MM.1S (cell line): ENCODE data around the gene UBL3.

Experiments used
- DNase-seq: peaks from one replicate; pipeline ENCODE4 v3.0.0-alpha.2; 2015
- H2AFZ ChIP-seq: fragments of 300-600 bp; sonication (generic); 2 replicates; pipeline ENCODE4 v1.6.0; 2016; ENCODE audit warnings: antibody characterized with exemption, low read length
- H3F3A ChIP-seq: fragments of 300-600 bp; sonication (generic); 2 replicates; pipeline ENCODE4 v1.6.1; 2016; ENCODE audit warnings: mild to moderate bottlenecking, antibody characterized with exemption, low read length, moderate library complexity, mixed read lengths; ENCODE audit not compliant: insufficient read depth
- H3K27ac ChIP-seq: fragments of 300-600 bp; sonication (generic); 2 replicates; pipeline ENCODE4 v1.5.1; 2016; ENCODE audit warnings: mild to moderate bottlenecking, low read length
- H3K27me3 ChIP-seq: fragments of 300-600 bp; sonication (generic); replicated peaks from 2 replicates; pipeline ENCODE4 v1.6.0; 2016; ENCODE audit warnings: low read length; ENCODE audit not compliant: insufficient read depth
- H3K36me3 ChIP-seq: fragments of 300-600 bp; sonication (generic); replicated peaks from 2 replicates; pipeline ENCODE4 v1.6.1; 2016; ENCODE audit warnings: mild to moderate bottlenecking, low read length, mixed read lengths; ENCODE audit not compliant: insufficient read depth
- H3K4me1 ChIP-seq: fragments of 300-600 bp; sonication (generic); 2 replicates; pipeline ENCODE4 v1.6.1; 2016; ENCODE audit warnings: low read length, mixed read lengths
- H3K4me2 ChIP-seq: fragments of 300-600 bp; sonication (generic); 2 replicates; pipeline ENCODE4 v1.6.0; 2016; ENCODE audit warnings: low read depth, low read length
- H3K4me3 ChIP-seq: fragments of 300-600 bp; sonication (generic); 2 replicates; pipeline ENCODE4 v1.5.1; 2016; ENCODE audit warnings: low read length, mixed read lengths
- H3K79me2 ChIP-seq: fragments of 300-600 bp; sonication (generic); 2 replicates; pipeline ENCODE4 v1.6.1; 2016; ENCODE audit warnings: mixed run types, low read length, mixed read lengths
- H3K9ac ChIP-seq: fragments of 300-600 bp; sonication (generic); 2 replicates; pipeline ENCODE4 v1.6.1; 2016; ENCODE audit warnings: low read length, mixed read lengths
- H3K9me2 ChIP-seq: fragments of 300-600 bp; sonication (generic); replicated peaks from 2 replicates; pipeline ENCODE4 v1.6.1; 2016; ENCODE audit warnings: mild to moderate bottlenecking, low read length, mixed read lengths; ENCODE audit not compliant: insufficient read depth
- H3K9me3 ChIP-seq: fragments of 300-600 bp; sonication (generic); replicated peaks from 2 replicates; pipeline ENCODE4 v1.6.1; 2016; ENCODE audit warnings: mild to moderate bottlenecking, low read length, mixed read lengths; ENCODE audit not compliant: insufficient read depth
- H4K20me1 ChIP-seq: fragments of 300-600 bp; sonication (generic); 2 replicates; pipeline ENCODE4 v1.6.1; 2016; ENCODE audit warnings: mild to moderate bottlenecking, low read length, moderate library complexity, mixed read lengths; ENCODE audit not compliant: insufficient read depth
- CTCF ChIP-seq: fragments of 300-600 bp; sonication (generic); IDR thresholded peaks from 2 replicates; pipeline ENCODE4 v1.5.1; 2016; ENCODE audit warnings: antibody characterized with exemption, low read length, mixed read lengths
- EZH2 ChIP-seq: fragments of 300-600 bp; sonication (generic); optimal IDR thresholded peaks from 2 replicates; pipeline ENCODE3; 2017; ENCODE audit warnings: low read depth, mild to moderate bottlenecking, antibody characterized with exemption, low read length, mixed read lengths
- EZH2phosphoT487 ChIP-seq: fragments of 300-600 bp; sonication (generic); IDR thresholded peaks from 2 replicates; pipeline ENCODE4 v1.6.1; 2018; ENCODE audit warnings: antibody characterized with exemption, low read length

Gene UBL3

GRCh38 chr13:29856426-29856825, 6.0 kb upstream of the UBL3 start:
- no peak for DNase-seq
- Histone ChIP-seq H3K79me2 (no peaks in the 10 kb centered on the region), H3K27ac (no peak overlapping the region), H3K27me3 (no peaks in the 10 kb centered on the region), H3K36me3 (no peaks in the 10 kb centered on the region), H3K4me2 (no peak overlapping the region), H3K9me3 (no peaks in the 10 kb centered on the region), H3K9ac (no peak overlapping the region), H3K9me2 (no peaks in the 10 kb centered on the region), H4K20me1 (no peaks in the 10 kb centered on the region), H3K4me3 (no peak overlapping the region), H3F3A (no peaks in the 10 kb centered on the region), H2AFZ (no peak overlapping the region), H3K4me1 (no peaks in the 10 kb centered on the region)
- TF ChIP-seq EZH2 (no peak), EZH2phosphoT487 (no peak), CTCF (no peak)

- H3K36me3 ChIP-seq, result no peaks in the 10 kb centered on the region
- no peaks in the 10 kb centered on the region for H3K27me3 ChIP-seq
- no peak overlapping the region for H3K4me2 ChIP-seq
- no peaks in the 10 kb centered on the region for H3K4me1 ChIP-seq
- H2AFZ ChIP-seq, result no peak overlapping the region
- no peaks in the 10 kb centered on the region for H3F3A ChIP-seq
- TF ChIP-seq EZH2 (no peak), EZH2phosphoT487 (no peak)
- H3K9me2 ChIP-seq, result no peaks in the 10 kb centered on the region
- H3K27ac ChIP-seq, result no peak overlapping the region
- no peak overlapping the region for H3K4me3 ChIP-seq
- DNase-seq, result no peak
- H3K79me2 ChIP-seq, result no peaks in the 10 kb centered on the region
- no peaks in the 10 kb centered on the region for H4K20me1 ChIP-seq
- no peaks in the 10 kb centered on the region for H3K9me3 ChIP-seq
- no peak overlapping the region for H3K9ac ChIP-seq
These were observed 5.4 kb upstream of the UBL3 start for GRCh38 chr13:29855784-29856183.

- Histone ChIP-seq H3K36me3 (no peaks in the 10 kb centered on the region), H4K20me1 (no peaks in the 10 kb centered on the region), H2AFZ (no peak overlapping the region), H3K9me3 (no peaks in the 10 kb centered on the region), H3K79me2 (no peaks in the 10 kb centered on the region), H3K27me3 (no peaks in the 10 kb centered on the region), H3K4me2 (no peak overlapping the region), H3K9me2 (no peaks in the 10 kb centered on the region), H3K9ac (no peak overlapping the region), H3K27ac (no peak overlapping the region), H3F3A (no peaks in the 10 kb centered on the region), H3K4me3 (no peak overlapping the region), H3K4me1 (no peaks in the 10 kb centered on the region)
- TF ChIP-seq CTCF, result no peak
- no peak for TF ChIP-seq EZH2phosphoT487
- no peak for TF ChIP-seq EZH2
- no peak for DNase-seq
These were observed 4.6 kb upstream of the UBL3 start for GRCh38 chr13:29855009-29855408.

GRCh38 chr13:29853131-29853530, 2.7 kb upstream of the UBL3 start:
- no peaks in the 10 kb centered on the region for H3K4me1 ChIP-seq
- no peak overlapping the region for H2AFZ ChIP-seq
- no peak overlapping the region for H3K4me3 ChIP-seq
- H3K79me2 ChIP-seq, result 0 out of 2 replicates have a peak, but pooled peaks cover 4% of the 10 kb centered on the region
- H3K9me2 ChIP-seq, result no peaks in the 10 kb centered on the region
- H3K36me3 ChIP-seq, result no peaks in the 10 kb centered on the region
- no peak for DNase-seq
- H3K9ac ChIP-seq, result no peak overlapping the region
- no peak overlapping the region for H3K27ac ChIP-seq
- TF ChIP-seq CTCF, result no peak
- TF ChIP-seq EZH2phosphoT487, result no peak
- TF ChIP-seq EZH2, result no peak
- H4K20me1 ChIP-seq, result no peaks in the 10 kb centered on the region
- H3K4me2 ChIP-seq, result no peak overlapping the region
- H3K9me3 ChIP-seq, result no peaks in the 10 kb centered on the region
- no peaks in the 10 kb centered on the region for H3K27me3 ChIP-seq
- H3F3A ChIP-seq, result no peaks in the 10 kb centered on the region
